CD4-positive, alpha-beta T cell treated with Interferon alpha-2 for 1 hour (primary cell): ENCODE measurements around the gene SMYD1.

ENCODE experiments used
- DNase-seq, 2 donors: peaks; one replicate each; pipeline ENCODE4 v3.0.0-alpha.2; 2020 to 2022

The SMYD1 gene

DNA sequence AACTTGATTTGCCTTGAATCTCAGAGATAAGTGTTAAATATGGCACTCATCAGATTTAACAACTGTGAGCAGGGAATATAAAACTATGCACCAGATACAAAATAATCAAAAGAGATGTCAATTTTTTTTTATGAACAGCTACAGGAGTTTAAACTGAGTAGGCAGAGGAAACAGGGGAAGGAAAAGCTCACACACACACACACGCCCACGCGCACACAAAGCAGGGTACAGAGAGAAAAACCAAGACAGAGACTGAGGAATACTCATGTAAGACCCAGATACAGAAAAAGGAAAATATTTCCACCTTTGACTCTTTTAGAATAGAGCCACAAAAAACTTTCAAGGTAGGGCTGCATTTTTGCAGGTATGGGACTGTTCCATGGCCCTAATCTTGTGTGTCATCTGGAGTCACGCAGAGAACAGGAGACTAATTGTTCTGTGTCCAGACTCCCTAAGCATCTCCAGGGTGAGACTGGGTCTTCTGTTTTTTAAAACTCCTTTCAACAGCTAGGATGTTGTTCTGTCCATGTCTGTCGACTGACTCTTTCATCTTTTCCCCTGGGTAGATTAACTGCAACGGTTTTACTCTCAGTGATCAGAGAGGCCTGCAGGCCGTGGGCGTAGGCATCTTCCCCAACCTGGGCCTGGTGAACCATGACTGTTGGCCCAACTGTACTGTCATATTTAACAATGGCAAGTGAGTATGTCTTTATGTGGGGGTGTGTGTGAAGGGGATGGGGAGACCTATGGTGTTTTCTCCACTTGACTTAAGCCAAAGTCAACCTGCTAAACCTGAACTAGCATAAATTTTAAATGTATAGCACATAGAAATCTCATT, 23.0 kb downstream of the SMYD1 start:
- no peak for DNase-seq

DNA sequence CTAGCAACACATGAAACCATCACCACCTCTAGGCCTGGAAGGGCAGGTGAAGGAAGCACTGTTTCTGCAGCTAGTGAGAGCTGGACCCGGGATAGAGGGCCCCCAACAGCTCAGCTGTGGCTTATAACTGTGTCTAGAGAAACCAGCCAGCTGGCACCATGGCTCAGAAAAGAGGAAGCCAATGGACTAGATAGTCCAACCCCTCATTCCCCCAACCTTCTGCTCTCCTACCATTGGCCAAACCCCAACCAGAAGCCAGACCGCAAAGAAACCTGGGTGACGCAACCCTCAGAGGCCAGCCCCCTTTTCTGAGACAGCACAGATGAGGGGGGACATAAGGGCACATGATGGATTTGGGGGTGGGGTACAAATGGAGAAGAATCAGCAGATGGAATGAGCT, 24.3 kb downstream of the SMYD1 start:
- DNase-seq: no peak

DNA sequence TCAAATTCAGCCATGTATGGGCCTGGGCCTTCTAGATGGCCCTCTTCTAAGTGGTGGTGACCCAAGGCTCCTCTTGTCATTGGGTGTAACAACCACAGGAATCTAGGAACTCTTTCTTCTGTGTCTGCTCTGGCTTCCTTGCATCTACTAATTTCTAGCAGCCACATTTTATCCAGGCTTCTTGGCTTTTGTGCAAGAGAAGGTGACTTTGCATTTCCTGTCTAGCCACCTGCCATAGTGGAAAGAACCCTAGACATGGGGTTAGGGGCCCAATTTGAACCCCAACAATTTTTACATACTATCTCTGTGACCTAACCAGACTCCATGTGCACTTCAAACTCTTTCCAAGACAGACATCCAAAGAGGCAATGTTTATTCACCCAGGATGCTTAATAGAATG, 25.1 kb downstream of the SMYD1 start:
- no peak for DNase-seq

DNA sequence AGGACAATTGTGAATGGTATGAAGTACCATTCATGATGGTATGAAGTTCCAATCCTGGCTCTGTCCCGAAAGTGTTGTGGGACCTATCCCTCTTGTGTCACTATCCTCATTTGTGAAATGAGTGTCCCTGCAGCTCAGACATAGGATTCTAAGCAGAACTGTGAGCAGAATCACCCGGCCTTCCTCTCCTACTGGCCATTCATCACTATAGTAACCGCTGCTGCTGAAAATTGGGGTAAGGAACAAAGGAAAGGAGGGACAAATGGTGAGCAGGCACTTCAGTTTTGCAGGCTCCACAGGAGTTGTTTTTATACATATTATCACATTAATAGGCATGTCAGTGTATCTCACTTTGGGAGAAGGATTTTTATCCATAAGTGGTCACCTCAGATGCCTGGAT, 27.4 kb downstream of the SMYD1 start:
- DNase-seq: no peak

DNA sequence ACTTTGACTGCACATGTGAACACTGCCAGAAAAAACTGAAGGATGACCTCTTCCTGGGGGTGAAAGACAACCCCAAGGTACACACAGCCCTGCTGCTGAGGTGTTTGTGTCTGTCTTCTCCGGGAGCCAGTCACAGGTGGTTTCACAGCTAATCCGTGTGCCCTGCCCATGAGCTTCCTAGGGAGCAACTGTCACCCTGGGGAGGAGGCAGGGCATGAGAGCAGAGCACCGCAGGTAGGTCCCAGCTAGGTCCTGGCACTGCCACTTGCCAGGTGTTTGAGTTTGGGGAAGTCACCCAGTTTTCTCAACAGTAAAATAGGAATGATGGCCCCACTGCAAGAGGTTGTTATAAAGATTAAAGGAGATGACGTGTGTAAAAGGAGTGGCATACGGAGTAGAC, 29.1 kb downstream of the SMYD1 start:
- no peak for DNase-seq

DNA sequence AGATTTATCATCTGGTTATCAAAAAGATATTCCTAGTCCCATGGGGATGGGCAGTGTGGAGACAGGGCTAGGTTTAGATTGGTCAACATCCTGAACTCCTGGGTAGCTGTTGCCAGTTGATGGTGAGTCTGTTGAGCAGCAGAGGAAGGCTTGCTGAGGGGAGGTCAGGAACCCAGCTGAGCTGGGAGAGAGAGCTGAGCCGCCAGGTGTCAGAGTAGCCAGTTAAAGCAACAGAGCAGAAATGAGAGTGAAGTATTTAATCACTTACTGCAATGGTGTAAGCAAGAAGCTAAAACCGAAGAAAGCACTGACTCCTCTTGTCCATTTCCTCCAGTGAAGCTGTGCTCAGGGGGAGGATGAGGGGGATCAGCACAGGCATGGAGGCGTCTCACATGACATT, 29.6 kb downstream of the SMYD1 start:
- DNase-seq: no peak

DNA sequence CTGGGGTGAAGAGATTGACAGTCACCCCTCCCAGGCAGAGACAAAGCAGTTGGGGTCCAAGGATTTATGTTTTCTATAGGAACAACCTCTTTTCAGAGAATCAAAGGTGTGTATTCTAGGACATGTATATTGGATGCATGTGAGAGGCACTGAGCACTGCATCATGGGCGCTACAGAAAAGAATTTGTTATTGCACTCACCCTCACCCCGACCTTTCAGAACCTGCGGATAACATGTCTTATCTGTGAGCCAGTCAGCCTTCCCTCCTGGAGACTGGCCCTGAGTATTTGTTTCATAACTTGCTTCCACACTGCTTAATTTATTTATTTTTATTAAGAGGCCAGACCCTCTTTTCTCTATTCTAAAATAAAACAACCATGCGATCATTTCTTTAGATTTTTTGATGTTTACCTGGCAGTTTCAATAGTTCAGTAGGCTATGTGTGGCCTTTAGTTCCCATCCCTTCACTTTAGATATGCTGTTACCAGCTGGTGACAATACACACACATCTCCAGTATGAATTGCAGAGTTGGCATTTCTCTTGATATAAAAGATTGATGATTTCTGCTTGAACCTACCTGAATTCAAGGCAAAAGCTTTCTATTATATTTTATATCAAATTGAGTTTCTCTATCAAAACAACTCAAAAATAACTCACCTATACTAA, 30.4 kb downstream of the SMYD1 start:
- no peak for DNase-seq

DNA sequence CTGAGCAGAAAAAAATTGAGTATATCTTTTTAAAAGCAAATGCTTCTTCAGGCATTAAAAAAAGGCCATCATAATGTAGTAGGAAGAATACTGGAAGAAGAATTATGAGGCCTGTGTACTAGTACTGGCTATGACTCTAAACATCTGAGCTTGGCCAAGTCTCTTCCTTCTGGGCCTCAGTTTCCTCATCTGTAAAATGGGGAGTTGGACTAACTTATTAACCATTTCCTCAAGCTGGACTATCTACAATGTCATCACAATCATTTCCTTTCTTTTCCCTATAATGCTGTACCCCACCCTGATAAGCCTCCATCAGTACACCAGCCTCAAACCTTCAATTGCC, 30.9 kb downstream of the SMYD1 start:
- no peak for DNase-seq

DNA sequence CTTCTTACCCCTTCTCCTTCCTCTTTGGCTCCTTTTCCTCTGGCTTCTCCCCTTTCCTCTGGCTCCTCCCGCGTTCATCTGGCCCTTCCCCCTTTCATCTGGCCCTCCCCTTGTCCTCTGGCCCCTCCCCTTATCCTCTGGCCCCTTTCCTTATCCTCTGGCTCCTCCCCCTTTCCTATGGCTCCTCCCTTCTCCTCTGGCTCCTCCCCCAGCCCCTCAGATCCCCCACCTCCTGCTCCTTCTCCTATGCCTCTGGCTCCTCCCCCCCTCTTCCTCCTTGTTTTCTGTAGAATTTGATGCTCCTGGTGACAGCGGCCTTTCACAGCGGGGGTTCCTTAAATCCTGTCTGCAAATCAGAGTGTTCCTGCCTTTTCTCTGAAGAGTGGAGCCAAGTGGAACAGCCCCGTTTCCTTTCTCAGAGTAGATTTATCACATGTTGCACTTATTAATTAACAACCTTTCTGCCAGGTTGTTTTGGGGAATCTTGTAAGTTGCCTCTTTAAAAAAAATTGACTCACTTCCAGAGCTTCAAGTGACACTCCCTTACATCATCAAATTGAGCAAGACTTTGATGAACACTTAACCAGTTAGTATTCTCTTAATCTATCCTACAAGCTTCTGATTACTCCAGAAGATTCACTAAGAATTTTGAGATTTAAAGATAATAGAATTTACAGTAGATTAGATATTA, 32.3 kb downstream of the SMYD1 start:
- DNase-seq: no peak

DNA sequence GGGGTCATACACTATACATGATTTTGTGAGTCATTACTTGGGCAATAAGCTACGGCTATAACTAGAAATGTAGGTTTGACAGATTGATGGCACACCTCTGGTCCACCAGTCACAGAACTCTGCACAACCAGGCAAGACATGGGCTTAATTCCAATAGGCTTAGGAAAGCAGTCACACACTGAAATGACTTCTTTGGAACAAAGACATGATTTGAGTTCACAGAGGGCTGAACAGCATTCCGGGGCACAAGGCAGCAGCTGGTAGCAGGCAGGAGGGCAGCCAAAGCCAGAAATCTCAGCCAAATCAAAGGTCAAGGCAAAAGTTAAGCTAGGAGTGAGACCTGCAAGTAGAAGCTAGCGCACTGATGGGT, 32.8 kb downstream of the SMYD1 start:
- no peak for DNase-seq

DNA sequence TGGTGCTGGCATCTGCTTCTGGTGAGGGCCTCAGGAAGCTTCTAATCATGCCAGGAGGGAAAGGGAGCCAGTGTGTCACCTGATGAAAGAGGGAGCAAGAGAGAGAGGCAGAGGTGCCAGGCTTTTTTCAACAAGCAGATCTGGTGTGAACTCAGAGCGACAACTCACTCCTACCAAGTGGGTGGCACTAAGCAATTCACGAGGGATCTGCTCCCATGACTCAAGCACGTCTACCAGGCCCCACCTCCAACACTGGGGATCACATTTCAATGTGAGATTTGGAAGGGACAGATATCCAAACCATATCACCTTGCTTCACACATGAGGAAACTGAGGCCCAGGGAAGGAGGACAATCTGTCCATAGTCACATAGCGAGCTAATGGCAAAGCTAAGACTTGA, 41.2 kb downstream of the SMYD1 start:
- DNase-seq: no peak

DNA sequence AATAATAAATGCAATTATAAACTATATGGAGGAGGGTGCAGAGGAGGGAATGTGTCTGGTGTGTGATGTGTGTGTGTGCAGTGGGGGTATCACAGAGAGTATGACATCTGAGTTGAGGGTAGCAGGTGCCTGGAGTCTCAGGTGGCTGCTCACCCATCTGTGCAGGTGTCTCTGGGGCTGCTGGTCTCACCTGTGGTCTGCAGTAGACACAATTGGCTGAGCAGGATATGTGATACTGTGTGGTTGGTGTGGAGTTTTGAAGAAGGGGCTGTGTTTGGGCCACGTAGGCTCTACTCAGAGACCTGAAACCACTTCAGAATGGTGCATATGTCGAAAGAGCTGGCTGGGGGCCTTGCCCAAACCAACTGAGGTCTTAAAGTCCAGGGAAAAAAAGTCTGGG, 43.2 kb downstream of the SMYD1 start:
- no peak for DNase-seq

DNA sequence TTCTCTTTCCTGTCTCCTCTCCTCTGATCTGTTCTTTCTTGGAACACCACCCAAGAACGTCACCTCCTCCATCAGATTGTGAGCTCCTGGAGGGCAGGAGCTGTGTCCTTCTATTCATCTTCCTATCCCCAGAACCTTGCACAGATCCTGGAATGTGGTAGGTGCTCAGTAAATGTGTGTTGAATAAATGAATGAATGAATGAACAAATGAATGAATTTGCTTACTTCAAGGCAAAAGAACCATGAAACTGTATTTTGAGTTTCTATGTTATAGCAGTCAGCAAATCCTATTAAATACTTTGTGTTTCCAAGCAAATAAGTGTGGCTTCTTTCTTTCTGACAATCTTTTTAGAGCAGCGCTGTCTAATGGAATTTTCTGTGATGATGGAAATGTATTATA, 45.4 kb downstream of the SMYD1 start:
- DNase-seq: no peak

DNA sequence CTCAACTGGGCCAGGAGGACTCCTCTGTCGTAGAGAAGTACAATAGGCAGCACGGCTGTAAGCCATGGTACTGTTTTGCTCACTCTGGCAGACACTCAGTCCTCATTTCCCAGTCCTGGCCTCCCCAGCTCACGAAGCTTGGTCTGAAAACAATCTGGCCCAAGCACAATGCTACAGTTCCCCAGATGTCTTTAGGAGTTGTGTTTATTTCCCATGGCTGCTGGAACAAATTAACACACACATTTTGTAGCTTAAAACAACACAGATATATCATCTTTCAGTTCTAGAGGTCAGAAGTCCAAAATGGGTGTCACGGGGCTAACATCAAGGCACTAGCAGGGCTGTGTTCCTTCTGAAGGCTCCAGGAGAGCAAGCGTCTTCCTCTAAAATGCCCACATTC, 47.3 kb downstream of the SMYD1 start:
- no peak for DNase-seq

DNA sequence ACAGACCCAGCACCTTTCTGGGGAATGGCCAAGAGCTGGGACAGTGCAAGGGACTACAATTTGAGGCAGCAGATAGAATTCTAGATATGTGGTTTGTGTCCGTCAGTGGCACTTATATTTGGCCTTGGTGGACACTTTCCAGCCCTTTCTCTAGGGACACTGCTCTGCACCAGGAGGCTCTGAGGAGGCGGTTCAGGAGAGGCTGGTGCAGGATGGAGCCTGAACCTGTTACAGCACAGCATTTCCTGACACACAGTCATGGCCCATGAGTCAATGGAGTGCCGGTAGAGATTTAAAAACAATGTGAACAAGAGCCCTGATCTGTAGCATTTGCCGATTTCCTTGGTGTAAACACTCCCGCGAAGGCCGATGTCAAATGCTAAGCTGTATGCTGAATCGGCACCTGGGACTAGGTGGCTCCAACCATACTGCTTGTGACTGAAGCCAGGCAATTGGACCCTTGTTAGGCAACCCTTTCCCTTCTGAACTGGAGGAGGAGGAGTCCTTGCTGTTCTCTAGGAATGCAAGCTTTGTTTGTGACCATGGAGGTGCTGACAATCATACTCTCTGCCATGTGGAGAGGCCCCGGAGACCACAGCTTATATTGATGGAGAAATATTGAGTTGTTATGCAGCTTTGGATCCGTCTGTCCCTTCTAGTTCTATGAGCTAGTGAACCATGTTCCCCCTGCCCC, 48.3 kb downstream of the SMYD1 start:
- no peak for DNase-seq

DNA sequence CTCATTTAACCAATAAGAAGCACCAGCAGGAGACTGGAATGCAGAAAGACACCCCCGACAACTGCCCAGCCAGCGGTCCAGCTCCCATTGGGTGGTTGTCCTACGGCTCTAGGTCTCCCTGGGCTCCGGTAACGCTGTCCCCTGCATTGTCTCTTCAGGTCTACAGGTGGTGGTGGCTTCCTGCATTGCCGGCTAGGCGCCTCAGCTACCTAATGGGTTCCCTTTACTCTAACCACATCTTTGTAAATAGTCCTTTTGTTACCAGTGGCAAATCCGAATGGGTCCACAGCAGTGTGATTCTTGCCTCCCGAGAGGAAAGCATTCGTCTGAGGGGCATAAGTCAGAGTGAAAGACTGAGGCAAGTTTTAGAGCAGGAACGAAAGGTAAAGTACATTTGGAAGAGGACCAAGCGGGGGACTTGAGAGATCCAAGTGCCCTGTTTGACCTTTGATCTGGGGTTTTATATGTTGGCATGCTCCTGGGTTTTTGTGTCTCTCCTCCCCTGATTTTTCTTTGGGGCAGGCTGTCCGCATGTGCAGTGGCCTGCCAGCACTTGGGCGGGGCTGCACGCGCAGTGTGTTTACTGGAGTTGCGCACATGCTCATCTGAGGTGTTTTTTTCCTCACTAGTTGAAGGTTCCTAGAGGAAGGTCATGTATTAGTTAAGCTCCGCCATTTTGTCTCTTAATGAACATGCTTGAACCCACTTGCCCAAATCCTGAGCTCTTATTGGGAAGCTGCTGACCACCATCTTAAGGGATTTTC, 49.2 kb downstream of the SMYD1 start:
- no peak for DNase-seq

DNA sequence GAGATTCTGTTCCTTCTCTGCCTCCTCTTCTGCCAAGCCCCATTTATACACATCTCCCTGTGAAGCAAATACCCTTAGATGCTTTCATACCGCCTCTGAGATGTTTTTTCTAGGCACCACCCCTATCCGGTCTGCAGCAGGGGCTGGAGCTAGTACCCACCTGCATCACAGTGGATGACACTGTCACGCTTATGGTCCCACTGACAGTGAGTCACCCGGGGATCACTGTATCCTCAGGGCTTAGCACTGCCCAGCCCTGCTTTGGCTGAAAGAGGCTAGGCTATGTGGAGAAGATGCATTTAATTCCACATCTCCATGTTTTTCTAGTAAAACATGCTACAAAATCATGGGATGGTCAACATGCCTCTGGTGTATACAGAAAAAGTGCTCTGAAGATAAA, 50.3 kb downstream of the SMYD1 start:
- no peak for DNase-seq

DNA sequence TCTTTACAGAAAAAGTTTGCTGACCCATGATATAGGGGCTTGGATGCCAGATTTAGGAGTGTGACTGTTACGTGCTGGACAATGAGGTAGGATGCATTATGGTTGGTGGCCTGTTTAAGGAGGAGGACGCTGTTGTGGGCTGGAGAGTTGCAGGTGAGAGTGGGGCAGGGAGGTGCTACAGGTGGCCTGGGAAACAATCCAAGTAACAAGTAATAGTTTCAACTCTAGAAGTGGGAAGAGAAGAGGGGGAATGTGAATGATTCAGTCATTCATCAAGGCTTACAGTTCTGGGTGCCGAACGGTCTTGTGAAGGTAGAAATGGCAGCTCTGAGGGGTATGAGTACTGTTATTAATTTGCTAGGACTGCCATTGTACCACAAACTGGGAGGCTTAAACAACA, 54.1 kb downstream of the SMYD1 start:
- no peak for DNase-seq

DNA sequence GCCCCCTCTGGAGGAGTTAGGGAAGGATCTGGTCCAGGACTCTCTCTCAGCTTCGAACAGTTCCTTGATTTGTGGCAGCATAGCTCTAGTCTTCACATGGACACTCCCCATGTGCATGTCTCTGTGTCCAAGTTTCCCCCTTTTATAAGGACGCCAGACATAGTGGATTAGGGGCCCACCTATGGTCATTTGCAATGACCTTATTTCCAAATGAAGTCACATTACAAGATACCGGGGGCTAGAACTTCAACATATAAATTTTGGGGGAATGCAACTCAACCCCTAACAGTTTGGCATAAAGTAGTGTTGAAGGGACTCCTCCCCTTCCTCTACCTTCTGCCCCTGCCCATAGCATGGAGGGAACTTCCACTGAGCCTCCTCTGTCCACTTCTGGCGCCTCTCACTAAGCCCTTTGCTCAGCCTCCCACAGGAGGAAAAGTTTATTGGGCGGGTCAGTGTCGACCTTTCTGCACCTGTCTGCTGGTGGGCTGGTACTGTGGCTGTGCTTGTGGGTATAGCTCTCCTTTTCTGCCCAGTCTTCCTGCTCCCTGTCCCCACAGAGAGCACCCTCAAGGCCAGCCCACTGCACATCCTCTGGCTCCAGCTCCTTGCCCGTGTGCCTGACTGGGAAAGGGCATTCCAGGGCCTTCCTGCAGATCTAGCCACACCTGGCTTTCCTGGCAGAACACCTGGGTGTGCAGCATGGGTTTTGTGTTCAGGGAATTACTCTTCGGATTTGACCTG, 54.7 kb downstream of the SMYD1 start:
- DNase-seq: no peak

DNA sequence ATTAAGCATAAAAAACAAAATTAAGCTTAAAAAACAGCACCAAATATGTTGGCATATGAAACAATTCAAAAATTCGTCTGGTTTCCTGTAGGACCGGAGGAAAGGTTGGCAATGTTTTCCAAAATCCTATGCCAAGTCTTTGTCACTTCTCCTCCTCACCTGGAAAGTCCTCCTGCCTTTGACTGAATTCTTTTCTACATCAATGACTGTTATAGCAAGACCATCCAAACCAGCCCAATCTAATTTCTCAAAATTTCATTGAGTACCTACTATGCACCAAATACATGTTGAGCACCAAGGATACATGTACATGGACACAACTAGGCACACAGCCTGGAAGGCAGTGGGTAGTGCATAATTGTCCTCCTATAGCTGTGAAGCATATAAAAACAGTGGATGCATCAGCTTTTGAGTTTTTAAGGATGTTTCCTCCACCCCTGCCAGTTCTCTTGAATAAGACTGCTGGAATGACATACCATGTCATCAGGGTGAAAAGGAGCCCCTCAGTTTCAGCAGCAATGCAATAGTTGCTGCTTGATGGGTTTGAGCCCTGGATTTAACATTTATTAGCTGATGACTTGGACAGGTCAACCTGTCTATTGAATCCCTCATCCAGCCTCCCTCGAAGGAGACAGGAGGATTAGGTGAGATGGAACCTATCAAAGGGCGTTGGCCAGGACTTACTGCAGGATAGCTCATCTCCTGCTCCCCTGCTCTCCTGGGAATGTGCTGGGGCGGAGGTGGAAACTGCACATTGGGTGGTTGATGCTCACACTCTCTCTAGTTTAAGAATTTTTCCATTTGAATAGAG, 55.7 kb downstream of the SMYD1 start:
- DNase-seq: no peak
